ENCODE measurements around the gene ZNF197.

ZNF197 gene

GRCh38 chr3:44687898-44688297 lies 63.1 kb downstream of the ZNF197 start:
- no peaks in the 10 kb centered on the region for H3K36me3 ChIP-seq (ENCODE audit: control insufficient read depth, insufficient read depth, low read length)

More at GRCh38 chr3:44687898-44688297, 63.1 kb downstream of the ZNF197 start:
- H3K4me3 ChIP-seq (replicated peaks; ENCODE audit: low read depth, low read length), result no peak overlapping the region
- H3K27me3 ChIP-seq (replicated peaks; ENCODE audit: control insufficient read depth, insufficient read depth, low read length), result no peaks in the 10 kb centered on the region
- no peak for DNase-seq (ENCODE audit: extremely low read depth, insufficient read length)
- TF ChIP-seq, protein P1, sequence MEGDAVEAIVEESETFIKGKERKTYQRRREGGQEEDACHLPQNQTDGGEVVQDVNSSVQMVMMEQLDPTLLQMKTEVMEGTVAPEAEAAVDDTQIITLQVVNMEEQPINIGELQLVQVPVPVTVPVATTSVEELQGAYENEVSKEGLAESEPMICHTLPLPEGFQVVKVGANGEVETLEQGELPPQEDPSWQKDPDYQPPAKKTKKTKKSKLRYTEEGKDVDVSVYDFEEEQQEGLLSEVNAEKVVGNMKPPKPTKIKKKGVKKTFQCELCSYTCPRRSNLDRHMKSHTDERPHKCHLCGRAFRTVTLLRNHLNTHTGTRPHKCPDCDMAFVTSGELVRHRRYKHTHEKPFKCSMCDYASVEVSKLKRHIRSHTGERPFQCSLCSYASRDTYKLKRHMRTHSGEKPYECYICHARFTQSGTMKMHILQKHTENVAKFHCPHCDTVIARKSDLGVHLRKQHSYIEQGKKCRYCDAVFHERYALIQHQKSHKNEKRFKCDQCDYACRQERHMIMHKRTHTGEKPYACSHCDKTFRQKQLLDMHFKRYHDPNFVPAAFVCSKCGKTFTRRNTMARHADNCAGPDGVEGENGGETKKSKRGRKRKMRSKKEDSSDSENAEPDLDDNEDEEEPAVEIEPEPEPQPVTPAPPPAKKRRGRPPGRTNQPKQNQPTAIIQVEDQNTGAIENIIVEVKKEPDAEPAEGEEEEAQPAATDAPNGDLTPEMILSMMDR (IDR thresholded peaks at IDR 0.05; ENCODE audit: insufficient read depth, low read length, poor library complexity, severe bottlenecking), result no peak

All from GM06990 (cell line).